Activated CD4-positive, alpha-beta T cell treated with anti-CD3 and anti-CD28 coated beads for 4 hours (primary cell): ENCODE data around the gene CCT4.
"Not testable (repeated sequence)": the region's sequence is repeated elsewhere in the genome, so short reads cannot be mapped to it uniquely, and the experiment has no call there.

Experiments
- DNase-seq, 2 donors: peaks; one replicate each; pipeline ENCODE4 v3.0.0-alpha.2; 2020

The CCT4 gene

GRCh38 chr2:61888267-61889055, at the start of gene CCT4:
Gene CCT4 (minus strand): TSS chr2:61888656. CDS start chr2:61888507, 149 bp downstream.
- DNase-seq = peak; percentile 86 to 90

DNA sequence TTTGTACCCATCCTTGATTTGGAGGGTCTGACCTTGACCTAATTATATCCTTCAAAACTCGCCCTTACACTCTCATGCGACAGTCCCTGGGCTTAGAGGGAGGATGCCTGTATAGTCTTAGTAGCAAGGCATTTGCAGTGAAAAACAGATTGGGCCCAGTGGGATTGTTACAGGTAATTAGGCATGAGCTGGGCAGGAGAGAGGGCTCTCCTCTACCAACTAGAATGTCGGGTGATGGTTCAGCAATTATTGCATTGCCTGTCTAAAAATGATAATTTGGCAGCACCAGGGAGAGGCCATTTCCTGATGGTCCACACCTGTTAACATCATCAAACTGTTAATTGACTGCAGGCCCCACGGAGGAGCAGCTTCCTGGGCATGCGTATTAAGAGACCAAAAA, 49.4 kb upstream of the CCT4 start:
- DNase-seq = no peak

DNA sequence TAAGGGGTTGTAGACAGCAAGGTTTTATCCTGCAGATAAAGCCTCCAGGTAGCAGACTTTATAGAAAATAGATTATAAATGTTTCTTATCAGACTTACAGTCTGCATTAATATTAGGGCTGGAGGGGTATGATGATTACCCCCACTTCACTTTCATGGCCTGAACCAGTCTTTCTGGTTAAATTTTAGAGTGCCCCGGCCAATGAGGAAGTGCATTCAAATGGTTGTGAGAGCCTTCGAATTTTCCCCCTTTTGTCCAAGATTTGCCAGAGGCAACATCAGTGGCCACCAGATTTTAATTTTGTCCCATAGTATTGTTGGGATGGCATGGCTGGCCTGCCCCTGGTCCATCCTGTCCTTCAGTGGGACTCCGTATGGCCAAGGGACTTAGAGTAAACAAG, 48.6 kb upstream of the CCT4 start:
- DNase-seq = no peak

- no peak for DNase-seq
These were observed 40.5 kb upstream of the CCT4 start for GRCh38 chr2:61928826-61929461.

DNA sequence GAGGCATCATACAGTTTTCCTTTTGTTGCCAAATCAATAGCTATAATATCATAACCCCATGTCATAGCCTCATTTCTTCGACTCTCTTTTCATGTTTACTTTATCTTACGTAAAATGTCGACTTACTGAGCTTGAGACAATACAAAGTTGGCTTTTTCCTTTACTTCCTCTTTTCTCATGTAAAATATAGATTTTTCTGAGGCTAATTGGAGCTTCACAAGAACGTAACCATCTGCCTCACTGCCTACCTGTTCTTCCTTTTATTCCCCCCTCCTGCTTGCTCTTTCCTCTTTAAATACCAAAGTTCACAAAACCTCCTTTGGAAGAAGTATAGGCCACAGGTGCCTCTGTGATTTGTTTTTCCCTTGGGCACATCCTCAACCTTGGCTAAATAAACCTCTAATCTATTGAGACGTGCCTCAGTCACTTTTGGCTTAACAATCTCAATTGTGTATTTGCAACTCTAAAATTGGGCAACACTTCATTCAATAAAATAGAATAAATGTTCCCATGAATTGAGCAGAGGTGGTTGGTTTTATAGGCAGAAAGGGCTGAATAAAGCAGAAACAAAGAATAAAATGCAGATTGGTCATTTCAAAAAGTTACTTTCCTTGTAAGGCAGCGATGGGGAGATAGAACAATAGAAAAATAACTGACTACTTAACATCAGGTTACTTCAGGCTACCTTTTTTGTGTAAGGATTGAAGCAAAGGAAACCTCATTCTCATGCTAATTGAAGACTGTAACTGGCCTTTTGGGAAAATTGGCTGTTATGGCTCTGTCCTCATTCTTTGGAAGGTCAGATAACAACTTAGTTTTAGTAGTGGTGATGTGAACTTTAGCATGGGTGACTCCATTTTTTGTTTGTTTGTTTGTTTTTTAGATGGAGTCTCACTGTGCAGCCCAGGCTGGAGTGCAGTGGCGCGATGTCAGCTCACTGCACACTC, 38.3 kb upstream of the CCT4 start:
- no peak for DNase-seq

DNA sequence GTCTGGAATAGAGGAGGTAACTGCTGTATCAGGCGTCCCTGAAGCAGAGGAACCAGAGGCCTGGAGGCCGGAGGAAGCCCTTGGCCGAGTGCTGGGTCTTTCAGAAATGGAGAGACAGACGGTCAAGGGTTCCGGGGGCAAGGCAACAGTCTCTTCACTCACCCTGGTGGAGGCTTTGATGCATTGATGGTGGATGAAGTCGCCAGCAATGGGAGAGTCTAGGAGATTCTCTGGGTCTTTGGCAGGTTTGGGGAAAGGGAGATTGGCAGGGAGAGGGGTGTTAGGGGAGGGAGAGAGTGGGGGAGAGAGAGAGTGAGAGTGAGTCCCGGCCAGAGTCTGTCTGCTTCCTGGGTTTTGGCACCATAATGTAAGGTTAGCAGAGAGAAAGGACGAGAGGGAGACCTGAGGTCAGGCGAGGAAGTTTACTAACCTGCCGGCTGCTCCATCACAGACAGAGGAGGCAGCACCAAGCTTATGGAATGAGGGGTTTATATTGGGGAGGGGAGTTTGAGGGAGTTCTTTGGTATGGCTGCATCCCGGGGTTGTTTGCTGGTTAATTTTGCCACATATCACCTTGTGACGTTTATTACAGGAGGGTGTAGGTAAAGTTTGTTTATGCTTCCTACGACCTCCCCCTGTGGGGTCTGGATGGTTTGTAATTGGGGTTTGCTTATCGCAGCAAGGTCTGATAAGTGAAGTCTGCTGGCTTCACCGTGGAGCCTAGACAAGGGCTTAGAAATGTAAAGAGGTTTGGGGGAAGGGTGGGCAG, 36.6 kb upstream of the CCT4 start:
- no peak for DNase-seq

GRCh38 chr2:61922714-61923113, 34.3 kb upstream of the CCT4 start:
- no peak for DNase-seq

DNA sequence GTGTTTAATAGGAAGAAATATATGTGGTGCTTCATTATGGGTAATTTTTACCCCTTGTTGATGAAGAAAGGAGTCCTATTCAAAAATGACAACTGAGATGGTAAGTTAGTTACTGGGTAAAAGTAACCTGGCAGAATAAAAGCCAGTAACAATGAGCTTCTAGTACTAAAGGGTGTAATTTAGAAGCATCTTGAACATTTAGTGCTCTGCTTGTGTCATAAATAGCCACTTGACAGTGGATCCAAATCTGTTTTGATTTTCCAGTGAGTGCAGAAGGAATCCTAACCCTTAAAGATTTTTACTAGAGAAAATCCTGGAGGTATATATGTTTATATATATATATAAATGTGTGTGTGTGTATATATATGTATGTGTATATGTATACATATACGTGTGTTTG, 32.1 kb upstream of the CCT4 start:
- DNase-seq = no peak

GRCh38 chr2:61914794-61915193, 26.3 kb upstream of the CCT4 start:
- not testable (repeated sequence) for DNase-seq

- no peak for DNase-seq
These were observed 23.1 kb upstream of the CCT4 start for GRCh38 chr2:61911510-61911909.

DNA sequence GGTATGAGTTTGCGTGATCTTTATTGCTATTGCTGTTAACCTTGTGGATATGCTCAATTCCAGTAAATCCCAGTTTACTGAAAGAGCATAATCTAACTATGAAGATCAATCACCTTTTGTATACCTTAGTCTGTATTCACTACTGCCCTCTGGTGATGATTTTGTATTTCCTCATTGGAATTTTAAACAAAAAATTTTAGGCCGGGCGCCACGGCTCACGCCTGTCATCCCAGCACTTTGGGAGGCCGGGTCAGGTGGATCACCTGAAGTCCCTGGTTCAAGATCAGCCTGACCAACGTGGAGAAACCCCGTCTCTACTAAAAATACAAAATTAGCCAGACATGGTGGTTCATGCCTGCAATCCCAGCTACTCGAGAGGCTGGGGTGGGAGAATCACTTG, 22.1 kb upstream of the CCT4 start:
- no peak for DNase-seq

- DNase-seq = no peak
These were observed 20.7 kb upstream of the CCT4 start for GRCh38 chr2:61909116-61909515.

DNA sequence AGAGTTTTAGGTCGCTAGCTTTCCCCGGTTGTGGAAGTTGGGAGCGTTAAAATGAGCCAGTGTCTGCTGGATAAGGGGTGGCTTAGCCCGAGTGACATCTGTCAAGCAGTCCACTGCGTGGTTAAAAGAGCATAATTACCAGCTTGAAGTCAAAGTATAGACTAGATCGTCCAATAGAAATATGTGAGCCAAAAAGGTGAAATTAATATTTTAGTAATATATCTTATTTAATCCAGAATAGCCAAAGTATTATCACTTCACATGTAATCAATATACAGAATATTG, 17.7 kb upstream of the CCT4 start:
- no peak for DNase-seq

GRCh38 chr2:61905372-61906185, 17.1 kb upstream of the CCT4 start, which contains the start of gene COMMD1:
Gene COMMD1 (plus strand): TSS chr2:61905674. CDS start chr2:61905679, 5 bp downstream.
- peak; percentile 75 for DNase-seq

- no peak for DNase-seq
These were observed 11.8 kb upstream of the CCT4 start for GRCh38 chr2:61900281-61900680.

GRCh38 chr2:61898810-61899209, 10.4 kb upstream of the CCT4 start:
- DNase-seq = no peak

DNA sequence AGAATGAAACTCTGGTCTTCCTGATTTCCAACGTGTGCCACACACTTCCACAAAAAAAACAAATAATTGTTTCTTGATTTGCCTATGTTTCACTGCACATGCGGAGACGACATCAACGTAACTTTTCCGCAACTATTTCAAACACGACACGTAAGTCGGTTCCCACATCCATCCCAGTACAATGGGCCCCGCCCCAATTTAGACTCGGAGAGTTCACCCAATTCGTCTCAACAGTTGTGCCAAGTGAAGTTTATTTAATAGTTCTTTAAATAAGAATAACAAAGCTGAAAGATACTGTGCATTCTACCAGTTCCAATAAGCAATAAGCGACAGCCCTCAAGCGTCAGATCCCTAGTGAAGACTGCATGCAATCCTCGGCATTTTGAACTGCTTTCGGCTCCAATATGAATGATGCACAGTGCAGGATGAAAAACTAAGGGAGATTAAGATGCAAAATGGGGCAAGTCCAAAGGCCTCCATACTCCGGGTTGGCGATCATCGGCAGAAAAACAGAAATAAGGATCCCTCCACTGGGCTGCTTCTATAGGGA, 664 bp downstream of the CCT4 start:
- peak; percentile 11 to 16 for DNase-seq

DNA sequence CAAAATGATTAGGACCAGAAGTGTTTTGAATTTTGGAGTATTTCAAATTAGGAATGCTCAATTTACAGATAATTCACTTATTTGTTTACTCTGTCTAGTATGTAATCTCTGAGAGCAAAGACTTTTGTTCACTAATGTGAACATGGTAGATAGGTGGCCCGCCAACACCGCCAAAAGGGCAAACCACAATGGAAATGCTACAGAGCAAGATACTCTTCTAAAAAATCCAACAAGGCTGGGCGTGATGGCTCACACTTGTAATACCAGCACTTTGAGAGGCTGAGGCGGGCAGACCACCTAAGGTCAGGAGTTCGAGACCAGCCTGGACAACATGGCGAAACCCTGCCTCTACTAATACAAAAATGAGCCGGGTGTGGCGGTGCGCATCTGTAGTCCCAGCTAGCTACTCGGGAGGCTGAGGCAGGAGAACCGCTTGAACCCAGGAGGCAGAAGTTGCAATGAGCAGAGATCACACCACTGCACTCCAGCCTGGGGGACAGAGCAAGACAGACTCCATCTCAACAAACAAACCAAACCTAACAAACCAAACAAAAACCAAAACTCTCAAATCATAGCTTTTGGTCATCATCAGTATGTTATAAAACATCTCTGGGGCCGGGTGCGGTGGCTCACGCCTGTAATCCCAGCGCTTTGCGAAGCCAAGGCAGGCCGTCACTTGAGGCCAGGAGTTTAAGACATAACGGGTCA, 2.4 kb downstream of the CCT4 start:
- peak in 1 of 2 donors; percentile 10 for DNase-seq

GRCh38 chr2:61882850-61883249, 5.6 kb downstream of the CCT4 start:
- no peak for DNase-seq

DNA sequence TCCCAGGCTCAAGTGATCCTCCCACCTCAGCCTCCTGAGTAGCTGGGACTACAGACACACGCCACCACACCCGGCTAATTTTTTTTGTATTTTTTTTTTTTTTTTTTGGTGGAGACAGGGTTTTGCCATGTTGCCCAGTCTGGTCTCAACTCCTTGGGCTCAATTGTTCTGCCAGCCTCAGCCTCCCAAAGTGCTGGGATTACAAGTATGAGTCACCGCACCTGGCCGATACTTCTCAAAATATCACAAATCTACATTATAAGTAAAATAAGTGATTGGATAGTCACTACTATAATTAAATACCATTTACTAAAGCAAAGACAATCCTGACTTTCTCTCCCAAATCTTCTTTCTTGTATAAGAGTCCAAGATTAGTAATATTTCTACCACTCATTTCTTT, 9.1 kb downstream of the CCT4 start:
- not testable (repeated sequence) for DNase-seq

GRCh38 chr2:61878761-61879160, 9.7 kb downstream of the CCT4 start:
- DNase-seq = no peak
